GM06990 (cell line): ENCODE data around the gene SOCS1.

ENCODE experiments used
- DNase-seq: peaks from one replicate; pipeline ENCODE4 v3.0.0-alpha.2; 2011; ENCODE audit not compliant: insufficient read length; ENCODE audit errors: extremely low read depth
- H3K27me3 ChIP-seq: replicated peaks from 2 replicates; pipeline ENCODE4 v1.6.0; 2011; ENCODE audit warnings: low read length; ENCODE audit not compliant: control insufficient read depth, insufficient read depth
- H3K36me3 ChIP-seq: 2 replicates; pipeline ENCODE4 v1.5.1; 2011; ENCODE audit warnings: low read length; ENCODE audit not compliant: control insufficient read depth, insufficient read depth
- H3K4me3 ChIP-seq: replicated peaks from 2 replicates; pipeline ENCODE4 v1.5.1; 2011; ENCODE audit warnings: low read depth, mild to moderate bottlenecking, control low read depth, low read length
- TF ChIP-seq, protein P1 (sequence below): IDR thresholded peaks from 2 replicates; pipeline ENCODE4 v1.5.1; 2011; ENCODE audit warnings: low read length, control low read depth, mild to moderate bottlenecking, inconsistent platforms; ENCODE audit not compliant: insufficient read depth, poor library complexity, severe bottlenecking

The SOCS1 gene

DNA sequence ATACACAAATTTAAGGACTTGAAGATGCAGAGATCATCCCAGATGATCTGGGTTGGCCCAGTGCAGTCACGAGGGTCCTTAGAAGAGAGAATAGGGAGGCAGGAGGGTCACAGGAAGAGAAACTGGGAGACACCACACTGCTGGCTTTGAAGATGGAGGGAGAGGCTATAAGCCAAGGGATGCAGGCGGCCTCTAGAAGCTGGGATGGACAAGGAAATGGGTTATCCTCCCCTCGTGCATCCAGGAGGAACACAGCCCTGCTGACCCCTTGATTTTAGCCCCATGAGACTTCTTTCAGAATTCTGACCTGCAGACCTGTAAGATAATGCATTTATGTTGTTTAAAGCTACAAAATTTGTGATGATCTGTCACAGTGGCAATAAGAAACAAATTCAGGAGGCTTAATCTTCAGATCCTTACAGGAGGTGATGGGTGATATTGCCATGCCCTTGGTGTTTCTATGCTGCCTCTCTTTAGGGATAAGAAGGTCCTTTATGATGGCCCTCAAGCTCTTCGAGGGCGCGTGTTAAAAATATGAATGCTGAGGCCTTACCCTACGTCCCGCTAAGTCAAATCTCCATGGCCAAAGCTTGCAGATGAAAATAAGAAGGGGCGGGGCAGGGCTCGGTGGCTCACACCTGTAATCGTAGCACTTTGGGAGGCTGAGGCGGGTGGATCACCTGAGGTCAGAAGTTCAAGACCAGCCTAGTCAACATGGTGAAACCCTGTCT, 21.8 kb upstream of the SOCS1 start:
- Histone ChIP-seq H3K36me3 (no peaks in the 10 kb centered on the region), H3K4me3 (no peak overlapping the region), H3K27me3 (no peaks in the 10 kb centered on the region)
- TF ChIP-seq, protein P1, sequence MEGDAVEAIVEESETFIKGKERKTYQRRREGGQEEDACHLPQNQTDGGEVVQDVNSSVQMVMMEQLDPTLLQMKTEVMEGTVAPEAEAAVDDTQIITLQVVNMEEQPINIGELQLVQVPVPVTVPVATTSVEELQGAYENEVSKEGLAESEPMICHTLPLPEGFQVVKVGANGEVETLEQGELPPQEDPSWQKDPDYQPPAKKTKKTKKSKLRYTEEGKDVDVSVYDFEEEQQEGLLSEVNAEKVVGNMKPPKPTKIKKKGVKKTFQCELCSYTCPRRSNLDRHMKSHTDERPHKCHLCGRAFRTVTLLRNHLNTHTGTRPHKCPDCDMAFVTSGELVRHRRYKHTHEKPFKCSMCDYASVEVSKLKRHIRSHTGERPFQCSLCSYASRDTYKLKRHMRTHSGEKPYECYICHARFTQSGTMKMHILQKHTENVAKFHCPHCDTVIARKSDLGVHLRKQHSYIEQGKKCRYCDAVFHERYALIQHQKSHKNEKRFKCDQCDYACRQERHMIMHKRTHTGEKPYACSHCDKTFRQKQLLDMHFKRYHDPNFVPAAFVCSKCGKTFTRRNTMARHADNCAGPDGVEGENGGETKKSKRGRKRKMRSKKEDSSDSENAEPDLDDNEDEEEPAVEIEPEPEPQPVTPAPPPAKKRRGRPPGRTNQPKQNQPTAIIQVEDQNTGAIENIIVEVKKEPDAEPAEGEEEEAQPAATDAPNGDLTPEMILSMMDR, result no peak
- no peak for DNase-seq

DNA sequence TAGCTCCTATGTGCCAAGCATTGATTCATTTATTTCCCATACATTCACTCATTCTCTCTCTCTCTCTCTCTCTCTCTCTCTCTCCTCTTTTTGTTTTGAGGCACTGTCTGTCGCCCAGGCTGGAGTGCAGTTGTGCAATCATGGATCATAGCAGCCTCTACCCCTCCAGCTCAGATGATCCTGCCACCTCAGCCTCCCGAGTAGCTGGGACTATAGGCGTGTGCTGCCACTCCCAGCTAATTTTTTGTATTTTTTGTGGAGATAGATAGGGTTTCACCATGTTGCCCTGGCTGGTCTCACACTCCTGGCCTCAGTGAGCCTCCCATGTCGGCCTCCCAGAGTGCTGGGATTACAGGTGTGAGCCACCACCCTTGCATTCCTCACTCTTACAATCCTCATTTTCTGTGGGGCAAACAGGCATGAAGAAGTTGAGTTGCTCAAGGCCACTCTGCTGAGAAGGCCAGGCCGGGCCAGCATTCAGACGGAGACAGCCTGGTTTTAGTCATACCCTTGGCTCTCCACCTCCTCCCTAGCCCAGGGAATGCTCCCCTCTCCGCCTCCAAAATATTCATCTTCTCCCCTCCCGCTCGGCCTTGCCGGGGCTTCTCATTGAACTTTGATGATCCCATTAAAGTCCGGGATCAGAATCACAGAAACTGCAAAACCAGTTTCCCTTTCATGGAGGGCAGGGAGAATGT, 21.0 kb upstream of the SOCS1 start:
- no peaks in the 10 kb centered on the region for H3K27me3 ChIP-seq
- TF ChIP-seq, protein P1, result no peak
- H3K36me3 ChIP-seq, result no peaks in the 10 kb centered on the region
- no peak overlapping the region for H3K4me3 ChIP-seq
- DNase-seq, result no peak

DNA sequence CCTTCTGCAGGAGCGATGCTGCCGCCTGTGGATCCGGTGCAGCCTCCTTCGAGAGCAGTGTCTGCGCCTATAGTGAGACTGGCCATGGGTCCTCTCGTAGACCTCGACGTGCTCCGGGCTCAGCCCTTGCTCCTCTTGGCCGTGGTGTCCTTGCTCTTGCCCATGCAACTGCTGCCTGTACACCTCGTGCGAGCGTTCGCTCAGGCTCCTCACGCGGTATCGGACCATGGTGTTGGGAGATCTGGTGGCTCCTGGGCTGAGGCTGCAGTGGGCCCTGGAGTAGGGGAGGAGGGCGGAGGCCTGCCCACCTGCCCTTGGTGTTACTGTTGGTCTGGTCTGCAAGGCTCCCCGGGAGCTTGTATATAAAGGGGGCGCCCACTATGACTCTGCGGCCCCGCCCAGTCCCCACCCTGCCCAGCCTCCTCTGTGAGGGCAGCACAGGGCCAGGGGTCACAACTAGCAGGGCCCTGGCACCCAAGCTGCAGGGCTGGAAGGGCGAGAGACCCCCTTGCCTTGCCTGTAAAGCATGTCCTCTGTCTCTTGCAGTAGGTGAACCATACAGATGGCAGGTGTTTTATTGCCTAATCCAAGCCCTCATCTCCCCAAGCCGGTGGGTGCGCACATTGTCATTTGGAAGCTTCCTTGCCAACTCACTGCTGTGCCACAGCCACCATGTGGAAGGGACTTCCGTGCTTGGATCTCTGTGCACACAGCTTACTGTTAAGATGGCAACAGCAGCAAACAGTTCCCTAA, 20.3 kb upstream of the SOCS1 start, which contains the start of gene PRM2:
TSS of gene PRM2 (minus strand) at position 338 of the 753 bp plus-strand sequence. CDS start at position 228, 110 bp downstream.
- no peak for DNase-seq
- H3K27me3 ChIP-seq, result no peaks in the 10 kb centered on the region
- H3K4me3 ChIP-seq, result no peak within 1 kb of the TSS
- TF ChIP-seq, protein P1, result no peak
- H3K36me3 ChIP-seq, result no peaks in the 10 kb centered on the region

DNA sequence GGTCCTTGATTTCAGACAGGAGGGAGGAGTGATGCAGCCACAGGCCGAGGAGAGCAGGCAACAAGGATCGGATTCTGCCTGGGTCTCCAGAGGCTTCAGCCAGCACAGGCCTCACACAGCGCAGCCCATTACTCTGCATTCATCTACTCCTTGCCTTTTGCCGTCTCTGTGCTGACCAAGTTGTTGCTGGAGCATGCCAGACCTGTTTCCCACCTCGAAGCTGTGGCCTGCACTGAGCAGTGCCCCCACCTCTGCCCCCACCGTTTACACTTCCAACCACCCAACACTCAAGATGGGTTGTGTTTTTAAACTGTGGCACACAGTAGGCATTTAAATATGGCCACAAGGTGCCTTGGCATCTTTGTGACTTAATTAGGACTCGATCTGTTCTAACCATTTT, 19.0 kb upstream of the SOCS1 start:
- no peak overlapping the region for H3K4me3 ChIP-seq
- no peak for DNase-seq
- H3K27me3 ChIP-seq, result no peaks in the 10 kb centered on the region; the same call in 1 of the 2 replicates
- no peaks in the 10 kb centered on the region for H3K36me3 ChIP-seq
- TF ChIP-seq, protein P1, result no peak

DNA sequence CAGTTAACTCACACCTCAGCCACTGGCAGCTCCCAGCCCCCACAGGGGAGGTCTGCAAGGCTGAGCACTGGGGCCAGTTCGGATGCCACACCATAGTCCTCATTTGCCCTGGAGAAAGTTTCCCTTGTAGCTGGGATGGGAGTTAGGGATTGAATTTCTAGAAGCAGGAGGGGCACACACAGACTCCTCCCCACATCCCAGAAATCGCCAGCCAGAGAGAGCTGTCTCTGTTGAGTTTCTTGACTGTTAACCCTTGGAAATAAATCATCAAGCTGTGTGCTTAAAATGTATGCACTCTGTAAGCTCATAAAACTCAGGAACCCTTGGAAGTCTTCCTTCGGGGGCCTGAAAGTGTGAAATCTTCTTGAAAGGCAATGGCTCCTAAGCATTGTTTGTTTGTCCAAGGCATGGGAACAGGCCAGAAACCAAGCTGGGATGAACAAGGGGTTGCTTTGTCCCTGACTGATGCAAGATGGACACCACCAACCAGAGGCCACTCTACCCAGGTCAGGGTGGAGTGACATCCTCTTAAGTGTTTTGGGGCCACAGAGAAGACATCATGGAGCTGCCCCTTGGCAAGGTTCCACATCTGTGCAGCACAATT, 17.8 kb upstream of the SOCS1 start:
- no peak overlapping the region for H3K4me3 ChIP-seq
- no peaks in the 10 kb centered on the region; the same call in 1 of the 2 replicates for H3K27me3 ChIP-seq
- TF ChIP-seq, protein P1, result no peak
- no peak for DNase-seq
- H3K36me3 ChIP-seq, result no peaks in the 10 kb centered on the region
